ENCODE measurements around the gene TNFSF12.
A peak's percentile ranks its signal among the peaks of the same experiment; 100 is the strongest.

The TNFSF12 gene

DNA sequence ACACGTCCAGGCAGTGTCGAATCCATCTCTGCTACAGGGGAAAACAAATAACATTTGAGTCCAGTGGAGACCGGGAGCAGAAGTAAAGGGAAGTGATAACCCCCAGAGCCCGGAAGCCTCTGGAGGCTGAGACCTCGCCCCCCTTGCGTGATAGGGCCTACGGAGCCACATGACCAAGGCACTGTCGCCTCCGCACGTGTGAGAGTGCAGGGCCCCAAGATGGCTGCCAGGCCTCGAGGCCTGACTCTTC lies 23.4 kb downstream of the TNFSF12 start:
- DNase-seq = no peak

GRCh38 chr17:7572588-7573323 lies 23.9 kb downstream of the TNFSF12 start:
- DNase-seq = peak; percentile 99 to 100

DNA sequence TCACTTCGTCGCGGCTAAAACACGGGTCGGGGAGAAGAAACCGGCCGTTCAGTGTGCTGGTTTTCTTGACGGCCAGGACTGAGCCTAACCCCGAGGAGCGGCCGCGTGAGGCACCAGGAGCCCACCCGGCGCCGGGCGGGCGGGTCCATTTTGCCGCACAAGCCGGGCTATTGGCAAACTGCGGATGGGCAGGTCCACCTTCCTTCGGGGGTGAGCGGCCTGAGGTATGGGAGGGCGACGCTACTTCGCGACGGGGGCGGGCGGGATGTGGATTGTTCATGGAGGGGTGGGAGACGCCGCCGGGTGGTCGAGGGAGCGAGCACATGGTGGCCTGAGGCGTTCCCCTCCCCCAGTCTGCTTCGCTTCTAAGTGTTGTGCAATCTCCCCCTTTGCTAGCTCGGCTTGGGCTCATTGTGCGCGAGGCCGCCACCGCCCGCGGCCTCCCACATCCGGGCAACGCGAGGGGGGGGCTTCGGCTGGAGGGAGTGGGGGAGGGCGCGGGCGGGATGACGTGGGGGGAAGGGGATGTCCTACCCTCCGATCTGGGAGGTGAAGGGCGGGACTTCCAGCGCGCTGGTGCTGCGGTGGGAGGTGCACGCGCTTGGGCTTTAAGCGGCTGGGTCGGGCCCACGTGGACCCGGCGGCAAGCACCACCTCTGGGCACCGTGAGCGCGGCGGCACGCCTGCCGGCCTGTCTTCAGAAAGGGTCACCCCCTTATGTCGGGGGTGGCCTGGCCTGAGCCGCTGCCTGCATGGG lies 24.6 kb downstream of the TNFSF12 start:
- peak; percentile 76 to 82 for DNase-seq

DNA sequence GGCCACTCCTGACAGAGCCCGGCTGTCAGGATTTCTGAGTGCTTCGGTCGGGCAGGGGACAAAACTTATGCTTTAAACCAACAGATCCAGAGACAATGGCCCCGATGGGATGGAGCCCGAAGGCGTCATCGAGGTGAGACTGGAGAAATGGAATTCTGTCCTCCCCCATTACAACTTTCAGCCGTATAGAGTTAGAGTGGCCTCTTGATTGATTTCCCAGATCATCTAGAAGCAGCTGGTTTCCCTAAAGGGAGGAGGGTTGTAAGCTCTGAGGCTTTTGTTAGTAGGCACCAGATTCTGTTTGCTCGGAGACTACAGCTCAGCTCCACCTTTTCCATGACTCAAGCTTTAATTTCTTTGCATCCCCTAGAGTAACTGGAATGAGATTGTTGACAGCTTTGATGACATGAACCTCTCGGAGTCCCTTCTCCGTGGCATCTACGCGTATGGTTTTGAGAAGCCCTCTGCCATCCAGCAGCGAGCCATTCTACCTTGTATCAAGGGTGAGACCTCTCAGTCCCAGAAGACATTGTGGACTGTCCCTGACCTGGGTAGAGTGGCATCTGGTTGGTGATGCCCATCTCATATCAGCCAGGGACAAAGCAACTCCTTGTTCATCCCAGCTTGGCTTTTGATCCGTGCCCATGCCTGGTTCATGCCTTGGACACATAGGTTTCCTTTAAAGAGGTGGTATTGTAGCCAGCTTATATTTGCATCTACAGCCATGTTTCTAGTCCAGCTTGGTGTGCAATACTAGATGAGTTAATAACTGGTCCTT lies 25.5 kb downstream of the TNFSF12 start:
- DNase-seq = no peak

DNA sequence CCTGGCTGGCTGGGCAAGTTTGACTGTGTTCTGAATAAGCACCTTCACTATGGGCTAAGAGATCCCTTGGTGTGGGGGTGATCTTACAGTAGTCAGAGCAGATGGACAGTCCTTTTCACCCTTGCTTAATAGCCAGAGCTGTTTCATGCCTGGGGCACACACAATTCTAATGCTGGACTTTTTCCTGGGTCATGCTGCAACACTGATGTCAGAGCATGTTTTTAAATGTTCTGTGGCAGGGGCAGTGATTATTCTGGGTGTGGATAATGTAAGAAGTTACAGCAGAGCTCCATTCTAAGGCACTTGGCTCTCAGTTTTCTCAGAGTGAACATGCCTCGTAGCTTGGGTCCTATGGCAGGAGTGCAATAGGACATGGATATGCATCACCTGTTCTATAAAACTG lies 26.6 kb downstream of the TNFSF12 start:
- DNase-seq = no peak

GRCh38 chr17:7575959-7576358 lies 27.1 kb downstream of the TNFSF12 start:
- DNase-seq = no peak

GRCh38 chr17:7576432-7576937 lies 27.6 kb downstream of the TNFSF12 start:
- no peak for DNase-seq

GRCh38 chr17:7577327-7578199 lies 28.7 kb downstream of the TNFSF12 start:
- no peak for DNase-seq

DNA sequence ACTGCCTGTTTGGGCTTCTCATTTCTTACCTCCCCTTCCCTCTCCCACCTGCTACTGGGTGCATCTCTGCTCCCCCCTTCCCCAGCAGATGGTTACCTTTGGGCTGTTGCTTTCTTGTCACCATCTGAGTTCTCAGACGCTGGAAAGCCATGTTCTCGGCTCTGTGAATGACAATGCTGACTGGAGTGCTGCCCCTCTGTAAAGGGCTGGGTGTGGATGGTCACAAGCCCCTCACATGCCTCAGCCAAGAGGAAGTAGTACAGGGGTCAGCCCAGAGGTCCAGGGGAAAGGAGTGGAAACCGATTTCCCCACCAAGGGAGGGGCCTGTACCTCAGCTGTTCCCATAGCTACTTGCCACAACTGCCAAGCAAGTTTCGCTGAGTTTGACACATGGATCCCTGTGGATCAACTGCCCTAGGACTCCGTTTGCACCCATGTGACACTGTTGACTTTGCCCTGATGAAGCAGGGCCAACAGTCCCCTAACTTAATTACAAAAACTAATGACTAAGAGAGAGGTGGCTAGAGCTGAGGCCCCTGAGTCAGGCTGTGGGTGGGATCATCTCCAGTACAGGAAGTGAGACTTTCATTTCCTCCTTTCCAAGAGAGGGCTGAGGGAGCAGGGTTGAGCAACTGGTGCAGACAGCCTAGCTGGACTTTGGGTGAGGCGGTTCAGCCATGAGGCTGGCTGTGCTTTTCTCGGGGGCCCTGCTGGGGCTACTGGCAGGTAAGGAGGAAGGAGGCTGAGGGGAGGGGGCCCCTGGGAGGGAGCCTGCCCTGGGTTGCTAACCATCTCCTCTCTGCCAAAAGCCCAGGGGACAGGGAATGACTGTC lies 30.4 kb downstream of the TNFSF12 start, which contains the start of gene CD68:
Gene CD68, plus strand, starts transcription at position 638 of the 833 bp plus-strand sequence. Its CDS starts 40 bp downstream, at position 678.
- peak; percentile 64 to 69 for DNase-seq

DNA sequence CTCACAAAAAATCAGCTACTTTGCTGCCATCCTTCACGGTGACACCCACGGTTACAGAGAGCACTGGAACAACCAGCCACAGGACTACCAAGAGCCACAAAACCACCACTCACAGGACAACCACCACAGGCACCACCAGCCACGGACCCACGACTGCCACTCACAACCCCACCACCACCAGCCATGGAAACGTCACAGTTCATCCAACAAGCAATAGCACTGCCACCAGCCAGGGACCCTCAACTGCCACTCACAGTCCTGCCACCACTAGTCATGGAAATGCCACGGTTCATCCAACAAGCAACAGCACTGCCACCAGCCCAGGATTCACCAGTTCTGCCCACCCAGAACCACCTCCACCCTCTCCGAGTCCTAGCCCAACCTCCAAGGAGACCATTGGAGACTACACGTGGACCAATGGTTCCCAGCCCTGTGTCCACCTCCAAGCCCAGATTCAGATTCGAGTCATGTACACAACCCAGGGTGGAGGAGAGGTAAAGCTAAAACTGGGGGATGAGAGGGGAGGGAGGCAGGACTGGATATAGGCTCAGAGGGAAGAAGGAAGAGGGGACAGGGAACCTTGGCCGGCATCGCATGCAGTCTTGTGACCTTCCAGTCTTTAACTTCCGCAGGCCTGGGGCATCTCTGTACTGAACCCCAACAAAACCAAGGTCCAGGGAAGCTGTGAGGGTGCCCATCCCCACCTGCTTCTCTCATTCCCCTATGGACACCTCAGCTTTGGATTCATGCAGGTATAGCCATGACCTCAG lies 31.2 kb downstream of the TNFSF12 start:
- DNase-seq = no peak

- DNase-seq = no peak
Observed at GRCh38 chr17:7580604-7581575, 32.0 kb downstream of the TNFSF12 start.

GRCh38 chr17:7582396-7583252 lies 33.8 kb downstream of the TNFSF12 start:
- DNase-seq = no peak

GRCh38 chr17:7583253-7584109 lies 34.6 kb downstream of the TNFSF12 start, which contains the start of gene MPDU1:
MPDU1 (plus strand) TSS chr17:7583852; CDS start chr17:7583863, 11 bp downstream.
- DNase-seq = peak; percentile 90 to 94

- DNase-seq = no peak
Observed at GRCh38 chr17:7586673-7587419, 38.0 kb downstream of the TNFSF12 start.

GRCh38 chr17:7587420-7588151 lies 38.7 kb downstream of the TNFSF12 start:
- no peak for DNase-seq

All from stimulated activated CD4-positive, alpha-beta T cell treated with anti-CD3 and anti-CD28 coated beads, Interleukin-2, amount 100 ng/mL, for 48 hours (primary cell).